Mucosa of gallbladder (tissue), 1 donor: Measurements from ENCODE around the gene GPR158. TPM values are rescaled to one million over a fixed set of nuclear protein-coding genes. Genes with fewer than 3 reads are reported as not detected.

Experiments used
- DNase-seq: peaks from one replicate; pipeline ENCODE4 v3.0.0-alpha.2; 2020; ENCODE audit warnings: low spot score
- total RNA-seq: library from RNA; stranded (reverse); gene quantifications from one replicate; pipeline ENCODE4 v1.2.1, GENCODE V29; 2021
- donor health status: DM: no; HTN: no; CAD: no.

GPR158 gene
- total RNA-seq, 1 donor from 2014 or later: 0.09 TPM

DNA sequence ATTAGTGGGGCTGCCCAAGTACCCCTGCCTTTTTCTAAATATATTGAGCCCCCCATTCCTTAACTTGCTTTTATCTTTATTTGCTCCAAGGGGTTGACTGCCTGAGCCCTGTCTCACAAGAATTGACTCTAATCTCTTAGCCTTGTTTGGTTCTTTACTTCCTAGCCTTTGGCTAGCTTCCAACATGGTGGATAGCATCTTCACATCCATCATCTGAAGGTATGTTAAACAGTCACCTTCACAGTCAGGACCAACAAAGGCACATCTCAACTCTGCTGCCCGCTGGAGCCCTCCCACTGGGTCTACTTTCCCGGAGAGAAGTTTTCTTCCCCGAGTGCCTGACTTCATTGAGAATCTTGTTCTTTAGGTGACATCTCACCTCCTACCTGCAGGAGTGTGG lies 329.5 kb downstream of the GPR158 start:
- no peak for DNase-seq

DNA sequence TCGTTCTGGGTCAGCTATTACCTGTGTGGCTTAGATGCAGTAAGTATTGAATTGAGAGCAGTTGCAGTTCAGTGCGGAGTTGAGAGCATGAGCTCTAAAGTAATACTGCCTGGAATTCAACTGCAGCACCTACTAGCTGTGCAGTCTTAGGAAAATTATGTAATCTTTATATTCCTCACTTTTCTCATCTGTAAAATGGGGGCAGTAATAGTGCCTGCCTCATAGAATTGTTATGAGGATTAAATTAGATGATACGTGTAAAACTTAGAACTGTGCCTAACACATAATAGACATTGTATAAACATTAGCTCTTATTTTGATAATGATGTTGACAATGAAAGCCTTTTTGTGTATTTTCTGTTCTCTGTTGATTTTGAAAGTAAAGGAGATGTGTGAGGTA lies 330.0 kb downstream of the GPR158 start:
- DNase-seq: no peak

DNA sequence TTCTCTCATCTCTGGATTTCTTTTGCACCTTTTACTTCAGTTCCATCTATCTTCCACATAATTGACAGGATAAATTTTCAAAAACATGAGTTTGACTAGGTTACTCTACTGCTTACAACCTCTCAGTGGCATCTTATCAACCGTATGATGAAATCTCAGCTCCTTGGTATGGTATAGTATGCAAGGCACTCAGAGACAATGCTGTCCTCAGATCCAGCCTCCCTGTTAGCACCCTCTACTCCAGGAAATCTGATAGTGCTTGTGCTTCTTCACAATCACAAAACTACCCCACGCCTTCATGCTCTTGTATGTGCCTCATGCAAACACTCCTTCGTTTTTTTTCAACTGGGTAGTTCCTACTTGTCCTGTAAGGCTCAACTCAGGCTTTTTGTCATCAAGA lies 330.7 kb downstream of the GPR158 start:
- no peak for DNase-seq

DNA sequence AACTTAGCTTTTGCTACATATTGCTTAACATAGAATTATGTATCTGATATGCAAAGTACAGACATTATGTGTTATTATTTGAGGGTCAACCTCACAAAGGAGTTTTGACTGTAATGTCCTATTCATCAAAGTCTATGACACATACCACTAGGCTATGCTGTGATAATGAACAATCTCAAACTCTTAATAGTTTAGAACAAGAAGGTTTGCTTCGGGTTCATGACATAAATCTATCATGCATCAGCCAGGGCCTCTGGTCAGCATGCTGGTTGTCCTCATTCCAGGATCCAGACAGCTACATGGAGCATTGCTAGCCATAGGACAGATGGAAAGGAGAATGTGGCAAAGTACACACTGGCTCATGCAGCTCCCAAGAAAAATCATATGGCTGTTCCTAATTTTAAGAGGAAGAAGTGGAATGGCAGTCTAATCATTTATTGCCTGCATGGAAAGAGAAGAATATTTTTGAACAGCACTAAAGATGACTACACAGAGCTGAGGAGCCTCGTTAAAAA lies 332.1 kb downstream of the GPR158 start:
- DNase-seq: no peak

DNA sequence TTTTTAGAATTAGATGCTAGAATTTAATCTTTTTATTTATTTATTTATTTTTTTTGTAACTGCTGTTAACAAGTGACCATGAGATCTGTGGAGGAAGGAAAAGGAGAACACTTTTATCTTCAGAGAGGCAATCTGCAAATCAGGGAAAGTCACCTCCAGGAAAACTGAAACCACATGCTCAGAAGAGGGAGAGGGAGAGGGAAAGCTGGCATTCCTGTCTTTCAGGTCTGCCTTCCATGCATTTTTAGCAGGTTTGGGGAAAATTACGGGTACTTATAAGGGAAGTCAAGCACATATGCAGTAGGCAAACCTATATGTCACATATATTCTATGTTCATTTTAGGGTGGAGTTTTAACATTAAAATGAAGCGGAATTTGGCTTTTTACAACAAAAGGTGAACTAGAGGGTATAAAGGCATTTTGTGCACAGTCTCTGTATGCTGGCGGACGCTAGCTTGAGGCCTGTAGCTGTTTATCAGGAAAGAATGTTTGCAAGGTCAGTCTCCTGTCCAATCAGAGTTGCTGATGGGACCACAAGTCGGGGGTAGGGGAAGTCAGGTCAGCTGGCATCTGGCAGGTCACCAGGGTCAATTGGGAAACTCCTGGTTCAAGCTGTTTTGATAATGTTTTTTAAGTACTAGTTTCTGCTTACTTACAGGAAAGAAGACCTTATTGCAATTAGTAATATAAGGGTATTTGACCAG lies 333.5 kb downstream of the GPR158 start:
- no peak for DNase-seq

DNA sequence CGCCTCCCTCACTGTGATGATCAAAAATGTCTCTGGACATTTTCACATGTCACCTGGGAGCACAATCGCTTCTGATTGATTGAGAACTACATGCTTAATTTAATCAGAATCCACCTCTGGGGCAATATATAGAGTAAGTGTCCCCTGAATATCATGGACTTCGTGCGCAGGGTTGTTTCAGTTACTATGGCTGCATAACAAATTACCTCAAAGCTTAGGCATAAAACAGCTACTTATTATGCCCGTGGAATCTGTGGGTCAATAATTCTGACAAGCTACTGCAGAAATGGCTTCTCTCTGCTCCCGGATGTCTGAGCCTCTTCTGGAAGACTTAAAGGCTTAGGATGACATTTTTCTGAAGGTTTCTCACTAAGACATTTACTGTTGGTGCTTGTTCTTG lies 334.4 kb downstream of the GPR158 start:
- DNase-seq: no peak

DNA sequence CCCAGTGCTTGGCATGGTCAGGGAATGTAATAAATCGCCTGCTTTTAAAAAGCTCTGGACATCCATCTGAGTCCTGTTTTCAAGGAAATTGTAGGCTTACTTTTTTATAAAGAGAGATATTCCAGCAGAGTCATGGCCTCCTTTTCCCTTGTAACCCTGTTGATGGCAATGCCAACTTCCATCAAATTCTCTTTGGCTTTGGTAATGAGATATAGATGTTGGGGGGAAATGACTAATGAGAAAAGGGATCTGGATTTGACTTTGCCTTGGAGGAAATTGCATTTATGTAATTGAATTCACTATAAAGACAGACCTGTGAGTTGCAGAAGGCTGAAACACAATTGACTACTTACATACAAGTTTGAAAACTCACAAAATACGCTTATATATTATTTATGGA lies 347.5 kb downstream of the GPR158 start:
- DNase-seq: no peak

DNA sequence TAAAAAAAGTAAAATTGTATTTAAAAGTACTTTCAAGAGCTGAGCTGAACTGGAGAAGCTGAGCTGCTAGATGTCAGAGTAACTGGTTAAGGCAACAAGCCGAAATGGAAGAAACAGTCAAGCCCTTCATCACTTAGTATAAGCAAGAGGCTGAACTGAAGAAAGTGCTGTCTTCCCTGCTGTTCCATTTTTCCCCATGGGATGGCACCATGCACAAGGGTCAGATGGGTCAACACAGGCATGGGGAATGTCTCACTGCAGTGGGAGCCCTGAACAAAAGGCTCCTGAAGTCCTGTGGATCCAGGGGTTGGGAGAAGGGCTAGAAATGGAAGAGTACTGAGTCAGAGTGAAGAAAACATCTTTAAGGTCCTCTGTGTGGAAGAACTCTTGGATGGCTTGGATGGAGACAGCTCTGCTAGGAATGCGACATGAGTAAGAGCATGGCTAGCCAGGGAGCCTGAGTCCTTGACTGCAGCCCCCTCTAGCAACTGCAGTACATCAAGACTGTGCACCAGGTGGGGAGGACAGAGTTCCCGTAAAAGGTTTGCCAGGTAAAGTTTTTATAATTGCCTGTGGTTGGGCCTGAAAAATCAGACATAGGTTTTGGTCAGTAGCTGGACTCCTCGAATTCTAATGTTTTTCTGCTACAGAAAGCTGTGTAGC lies 348.3 kb downstream of the GPR158 start:
- DNase-seq: no peak

DNA sequence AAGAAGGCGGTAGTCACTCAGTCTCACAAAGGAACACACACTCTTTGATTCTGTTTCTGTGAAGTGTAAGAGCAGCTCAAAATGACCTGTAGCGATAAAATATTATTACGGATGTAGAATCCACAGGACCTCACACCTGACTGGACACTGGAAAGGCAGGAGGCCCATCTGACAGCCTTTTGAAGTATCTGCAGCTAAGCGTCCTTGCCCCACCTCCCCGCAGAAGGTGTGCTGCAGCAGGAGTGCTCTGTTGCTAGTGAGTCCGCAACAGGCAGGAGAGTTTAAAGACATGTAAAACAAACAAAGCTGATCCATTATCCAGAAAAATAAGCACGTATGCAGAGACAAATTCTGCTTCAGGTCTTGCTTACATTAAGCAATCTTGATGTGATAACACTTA lies 355.5 kb downstream of the GPR158 start:
- DNase-seq: no peak

DNA sequence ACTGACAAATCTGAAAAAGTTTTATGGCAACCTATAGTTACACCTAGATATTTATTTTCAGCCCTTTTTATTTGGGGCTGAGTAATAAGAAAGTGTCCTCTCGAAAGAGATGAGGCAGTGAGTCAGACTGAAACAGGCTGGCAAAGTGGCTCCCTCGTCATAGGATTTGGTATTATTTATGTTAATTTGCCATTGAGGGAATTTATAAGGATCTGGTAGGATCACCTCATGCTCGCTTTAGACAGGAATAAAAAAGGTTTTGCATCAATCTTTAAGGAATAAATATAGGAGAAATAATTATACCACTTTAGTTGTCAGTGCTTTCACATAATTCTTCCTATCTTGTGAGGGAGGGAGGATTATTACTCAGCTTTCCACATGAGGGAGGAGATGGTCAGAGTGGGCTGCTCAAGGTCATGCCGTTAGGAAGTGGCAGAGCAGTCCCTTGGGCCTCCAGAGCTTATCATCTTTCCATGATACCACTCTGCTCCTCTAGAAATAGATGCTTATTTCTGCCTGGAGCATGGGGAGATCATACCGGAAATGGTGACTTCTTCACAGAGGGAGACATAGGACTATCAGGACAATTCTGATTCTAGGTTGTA lies 356.8 kb downstream of the GPR158 start:
- no peak for DNase-seq

DNA sequence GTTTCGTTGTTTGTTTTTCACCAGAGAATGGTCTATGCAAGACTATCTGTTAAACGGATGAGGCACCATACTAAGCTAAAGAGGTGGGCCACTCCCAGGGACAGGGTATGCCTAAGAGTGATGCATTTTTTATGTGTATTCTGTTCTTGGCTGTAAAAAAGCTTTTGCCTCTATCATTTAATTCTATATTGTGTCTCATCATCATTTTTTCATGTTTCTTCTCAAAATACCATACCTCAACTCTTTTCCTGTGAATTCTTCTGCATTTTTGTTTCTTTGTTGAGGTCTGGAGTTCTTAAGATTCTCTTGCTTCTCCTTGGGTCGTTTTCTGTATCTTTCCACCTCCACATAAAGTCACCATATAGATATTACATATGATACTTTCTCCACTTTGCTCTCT lies 357.4 kb downstream of the GPR158 start:
- no peak for DNase-seq

DNA sequence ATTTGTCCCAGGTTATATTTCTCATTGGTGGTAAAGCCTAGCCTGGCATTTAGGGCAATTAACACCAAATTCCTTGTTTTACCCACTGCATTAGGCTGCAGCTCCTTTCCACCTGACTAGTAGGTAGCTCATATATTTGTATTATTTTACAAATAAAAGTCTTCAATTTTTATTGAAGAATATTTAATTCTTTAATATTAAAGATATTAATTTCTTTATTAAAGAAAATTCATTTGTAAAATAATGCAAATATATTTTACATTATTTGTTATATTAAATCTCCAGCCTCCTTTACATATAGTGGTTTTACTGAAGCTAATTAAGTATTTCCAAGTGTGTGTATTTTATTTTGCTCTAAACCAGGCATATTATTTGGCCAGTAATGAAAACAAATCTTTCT lies 361.2 kb downstream of the GPR158 start:
- no peak for DNase-seq

DNA sequence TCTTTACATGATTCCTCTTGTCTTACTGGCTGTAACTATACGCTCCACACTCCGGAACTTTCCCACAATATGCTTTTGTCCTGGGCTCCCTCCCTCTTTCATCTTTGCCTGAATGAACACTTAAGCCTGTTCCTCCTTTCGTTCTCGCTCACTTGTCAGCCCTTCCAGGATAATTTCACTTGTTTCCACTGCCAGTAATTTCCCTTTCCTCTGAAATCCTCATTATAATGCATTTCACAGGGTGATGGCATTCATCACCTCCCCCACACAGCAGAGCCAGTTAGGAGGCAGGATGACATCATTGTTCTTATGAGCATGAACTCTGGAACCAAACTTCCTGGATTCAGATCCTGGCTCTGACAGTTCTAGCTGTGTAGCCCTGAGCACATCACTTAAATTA lies 372.6 kb downstream of the GPR158 start:
- DNase-seq: no peak

DNA sequence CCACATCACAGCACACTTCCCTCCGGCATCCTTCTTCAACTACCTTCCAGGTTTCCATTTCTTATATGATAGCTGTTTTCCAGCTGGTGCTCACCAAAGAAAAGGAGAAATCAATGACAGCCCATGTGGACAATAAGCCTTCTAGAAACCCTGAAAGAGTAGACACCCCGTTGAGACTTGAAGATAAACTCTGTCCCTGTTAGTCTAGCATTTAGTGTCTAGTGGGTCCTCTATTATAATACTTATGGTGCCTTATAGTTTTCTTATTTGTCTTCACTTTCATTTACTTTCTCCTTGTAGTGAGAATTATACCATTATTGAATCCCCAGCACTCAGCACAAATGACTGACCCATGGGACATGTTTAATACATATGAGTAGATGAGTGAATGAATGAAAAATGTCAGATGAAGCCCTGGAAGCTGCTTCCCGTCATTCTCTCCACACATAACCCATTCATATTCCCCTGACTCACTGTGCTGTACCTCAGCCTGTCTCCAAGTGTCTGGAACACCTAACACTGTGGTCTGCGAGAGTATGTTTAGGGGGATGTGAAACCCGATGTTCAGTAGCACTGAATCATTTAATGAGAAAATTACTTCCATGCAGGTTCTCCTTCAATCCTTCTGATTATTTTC lies 377.6 kb downstream of the GPR158 start:
- no peak for DNase-seq

DNA sequence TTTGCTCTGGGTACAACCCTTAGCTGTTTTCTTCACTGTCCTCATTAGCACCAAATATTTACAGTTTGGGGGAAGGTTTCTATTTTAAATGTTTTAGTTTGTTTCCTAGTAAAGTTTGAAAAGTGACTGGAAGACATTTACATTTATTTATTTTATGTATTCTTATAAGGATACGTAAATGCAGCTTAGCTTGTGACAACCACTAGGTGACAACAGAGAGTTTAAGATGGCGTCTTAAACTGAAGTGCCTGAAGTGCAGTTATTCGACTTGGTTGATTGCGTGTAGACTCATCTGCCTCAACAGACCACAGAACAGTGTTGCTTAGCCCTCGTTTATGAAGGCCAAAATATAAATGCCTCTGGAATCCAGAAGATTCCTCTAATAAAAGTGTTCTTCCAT lies 381.1 kb downstream of the GPR158 start:
- DNase-seq: no peak

DNA sequence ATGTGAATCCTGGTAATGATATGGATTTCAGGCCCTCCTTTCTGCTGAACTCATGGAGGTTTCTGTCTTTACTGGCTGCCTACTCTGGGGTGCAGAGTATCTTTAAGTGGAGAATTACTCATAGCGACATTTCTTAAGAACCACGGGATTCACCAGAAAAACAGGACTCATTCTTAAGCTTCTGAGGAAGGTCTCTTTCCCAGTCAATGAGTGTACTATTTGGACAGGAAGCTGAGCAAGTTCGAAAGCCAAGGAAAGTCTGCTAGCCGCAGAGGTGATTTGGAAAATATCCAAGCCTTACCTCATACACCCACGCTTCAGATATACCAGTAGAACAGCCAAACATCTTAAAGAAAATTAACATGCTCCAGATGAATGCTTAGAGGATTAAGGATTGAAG lies 381.7 kb downstream of the GPR158 start:
- no peak for DNase-seq

DNA sequence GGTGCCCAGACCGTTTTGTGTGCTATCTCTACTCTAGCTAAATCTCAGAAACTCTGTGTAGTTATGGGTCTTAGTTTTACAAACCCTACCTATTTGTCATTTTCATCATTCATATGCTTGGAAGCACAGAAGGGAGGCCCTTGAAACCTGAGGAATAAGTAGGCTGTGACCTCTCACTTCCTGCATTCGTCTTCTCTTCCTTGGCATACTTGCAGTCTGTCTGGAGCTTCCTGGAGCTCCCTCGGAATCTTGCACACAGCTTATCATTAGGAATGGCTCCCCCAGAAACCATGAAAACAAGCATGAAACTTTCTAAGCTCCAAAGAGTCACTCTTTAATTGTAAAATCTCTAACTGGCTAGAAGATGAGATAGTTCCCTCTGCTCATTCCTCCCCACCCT lies 382.3 kb downstream of the GPR158 start:
- DNase-seq: no peak

DNA sequence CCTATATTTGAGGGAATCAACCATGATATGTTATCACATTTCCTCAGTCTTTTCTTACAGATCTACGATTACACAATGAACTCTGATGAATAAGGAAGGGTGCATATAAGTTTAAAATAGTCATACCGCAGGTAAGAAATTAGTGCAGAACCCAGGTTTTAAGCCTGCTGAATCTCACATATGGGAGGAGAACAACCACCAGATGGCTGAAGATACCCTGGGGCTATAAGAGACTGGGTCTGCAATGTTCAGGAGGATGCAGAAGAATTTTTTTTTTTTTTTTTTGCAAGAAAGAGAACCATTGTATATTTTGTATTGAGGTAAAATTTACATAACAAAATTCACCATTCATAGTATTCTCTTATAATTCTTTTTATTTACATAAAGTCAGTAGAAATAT lies 387.0 kb downstream of the GPR158 start:
- no peak for DNase-seq

DNA sequence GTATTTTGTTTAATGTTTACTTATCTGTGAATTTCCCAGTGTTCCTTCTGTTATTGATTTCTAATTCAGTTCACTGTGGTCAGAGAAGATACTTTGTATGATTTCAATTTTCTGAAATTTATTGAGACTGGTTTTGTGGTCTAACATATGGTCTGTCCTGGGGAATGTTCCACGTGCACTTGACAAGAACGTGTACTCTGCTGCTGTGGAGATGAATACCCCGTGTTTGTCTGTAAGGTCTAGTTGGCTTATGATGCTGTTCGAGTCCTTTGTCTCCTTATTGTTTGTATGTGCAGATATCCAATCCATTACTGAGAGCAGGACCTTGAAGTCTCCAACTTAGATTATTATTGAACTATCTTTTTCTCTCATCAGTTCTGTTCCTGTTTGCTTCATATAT lies 387.7 kb downstream of the GPR158 start:
- no peak for DNase-seq

DNA sequence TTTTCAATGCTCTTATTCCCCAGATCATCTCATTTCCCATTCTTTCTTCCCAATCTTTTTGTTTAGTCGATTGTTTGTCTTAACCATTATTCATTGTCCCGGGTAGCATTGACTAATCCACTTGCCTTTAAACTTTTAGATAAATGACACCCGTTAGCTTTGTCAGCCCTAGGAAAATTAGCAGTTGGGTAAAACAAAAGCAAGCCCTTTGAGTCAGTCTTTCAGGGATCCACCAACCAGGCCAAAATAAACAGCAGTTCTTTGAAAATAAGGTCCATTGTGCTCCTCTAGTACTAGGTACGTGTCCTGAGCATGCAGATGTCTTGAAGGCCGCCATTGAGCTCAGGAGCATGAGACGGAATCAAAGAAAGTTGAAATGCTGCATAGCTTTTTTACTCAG lies 389.6 kb downstream of the GPR158 start:
- no peak for DNase-seq

DNA sequence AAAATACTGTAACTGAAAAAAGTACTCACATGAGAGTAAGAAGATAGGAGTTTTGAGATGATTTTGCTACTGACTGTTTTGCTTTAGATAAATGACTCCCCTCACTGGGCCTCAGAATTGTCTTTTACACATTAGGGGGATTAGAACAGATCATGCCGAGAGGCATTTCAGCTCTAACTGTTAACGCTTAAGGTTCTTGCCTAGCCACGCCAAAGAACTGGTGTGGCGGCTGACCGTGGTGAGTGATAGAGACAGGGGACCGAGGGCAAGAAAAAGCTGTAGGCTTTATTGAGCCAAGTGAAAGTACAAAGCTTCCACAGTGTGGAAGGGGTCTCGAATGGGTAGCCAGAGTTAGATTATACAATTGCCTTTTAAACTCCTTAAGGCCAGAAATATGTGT lies 390.8 kb downstream of the GPR158 start:
- DNase-seq: no peak

DNA sequence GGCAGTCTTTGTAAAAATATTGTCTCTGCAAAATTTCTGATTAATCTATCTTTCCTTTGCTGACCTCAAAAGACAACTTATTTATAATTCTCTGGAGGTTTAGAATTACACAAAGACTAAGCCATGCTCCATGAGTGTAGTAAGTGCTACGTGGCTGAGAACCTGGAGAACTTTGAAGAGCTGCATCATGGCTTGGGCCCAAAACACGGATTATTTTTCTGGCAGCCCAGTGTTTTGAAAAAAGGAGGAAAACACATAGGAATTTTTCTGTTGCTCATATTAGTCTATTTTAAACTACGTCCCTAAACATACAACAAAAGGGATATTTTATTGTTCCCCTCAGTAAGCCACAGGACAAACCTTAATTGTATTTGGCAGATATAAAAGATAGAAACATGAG lies 398.5 kb downstream of the GPR158 start:
- no peak for DNase-seq

DNA sequence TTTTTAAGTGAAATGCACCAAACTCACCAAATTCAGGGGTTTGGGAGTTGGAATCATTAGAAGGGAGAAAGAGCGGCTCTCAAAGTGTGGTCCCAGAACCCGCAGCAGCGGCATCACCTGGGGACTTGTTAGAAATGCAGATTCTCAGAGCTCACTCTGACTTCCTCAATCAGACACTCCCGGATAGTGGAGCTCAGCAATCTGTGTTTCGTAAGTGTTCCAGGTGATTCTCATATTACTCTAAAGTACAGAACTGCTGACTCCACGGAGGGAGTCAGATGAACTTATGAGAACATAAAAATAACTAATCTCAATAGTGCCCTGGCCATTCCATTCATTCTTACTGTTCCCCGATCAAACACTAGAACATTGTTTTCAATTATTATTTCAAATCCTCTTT lies 400.5 kb downstream of the GPR158 start:
- no peak for DNase-seq
